Tibial nerve (tissue), 4 donors: Measurements from ENCODE around the gene MINDY4. TPM values are rescaled to one million over a fixed set of nuclear protein-coding genes. Genes with fewer than 3 reads are reported as not detected.
A peak's percentile ranks its signal among the peaks of the same experiment; 100 is the strongest.

ENCODE experiments used
- DNase-seq, 2 donors: peaks; one replicate each; pipeline ENCODE4 v3.0.0-alpha.2; 2019; ENCODE audit warnings: low spot score in 2 of 2
- H3K27ac ChIP-seq, 4 donors: fragments of 200-600 bp; sonication (generic) in 3 of 4; one replicate each; pipeline ENCODE4 v1.5.1; 2017 to 2019; ENCODE audit warnings: mild to moderate bottlenecking in 1 of 4
- H3K27me3 ChIP-seq, 2 donors: fragments of 200-600 bp; sonication (generic) in 1 of 2; one replicate each; pipeline versions ENCODE4 v1.5.1 to v1.6.0; 2017 to 2019
- H3K36me3 ChIP-seq, 3 donors: fragments of 200-600 bp; sonication (generic); one replicate each; pipeline ENCODE4 v1.5.1; 2018 to 2019
- H3K4me1 ChIP-seq, 4 donors: fragments of 200-600 bp; sonication (generic) in 3 of 4; one replicate each; pipeline ENCODE4 v1.5.1; 2017 to 2019
- H3K4me3 ChIP-seq, 4 donors: fragments of 200-600 bp; sonication (generic) in 3 of 4; one replicate each; pipeline ENCODE4 v1.5.1; 2017 to 2019; ENCODE audit warnings: mild to moderate bottlenecking in 1 of 4, moderate library complexity in 1 of 4
- H3K9me3 ChIP-seq, 4 donors: fragments of 200-600 bp; sonication (generic) in 3 of 4; one replicate each; pipeline ENCODE4 v1.5.1; 2017 to 2019
- EP300 ChIP-seq, 2 donors: sonication (generic); formaldehyde crosslinking; IDR thresholded peaks; one replicate each; pipeline ENCODE4 v1.6.1; 2017; ENCODE audit warnings: antibody characterized with exemption in 2 of 2, mild to moderate bottlenecking in 1 of 2
- POLR2A ChIP-seq, 2 donors: fragments of 450-650 bp; IDR thresholded peaks; one replicate each; pipeline ENCODE4 v1.6.1; 2017; ENCODE audit warnings: antibody characterized with exemption in 2 of 2, mild to moderate bottlenecking in 2 of 2, moderate library complexity in 2 of 2
- WGBS, 2 donors: methylation state at CpG; one replicate each; pipeline ENCODE4 v1.1.5; 2018; 5-methylcytosine and 5-hydroxymethylcytosine counted together
- total RNA-seq, 4 donors: library from RNA; depleted of rRNA; stranded (reverse); fragments of >200 nt; gene quantifications; one replicate each; pipeline ENCODE4 v1.1.0, GENCODE V29; 2016
- TF ChIP-seq, protein P1 (sequence below), 5 experiments: fragments of 200-600 bp in 3 of 5; fragments of 450-650 bp in 2 of 5; sonication (generic) in 3 of 5; IDR thresholded peaks; one replicate each; pipeline ENCODE4 v1.5.1; 2016 to 2019; ENCODE audit warnings: antibody characterized with exemption in 5 of 5, mild to moderate bottlenecking in 3 of 5, moderate library complexity in 2 of 5

The MINDY4 gene
- total RNA-seq, 4 donors from 2014 or later = 17.1 to 21.6 (median 19.9) TPM

DNA sequence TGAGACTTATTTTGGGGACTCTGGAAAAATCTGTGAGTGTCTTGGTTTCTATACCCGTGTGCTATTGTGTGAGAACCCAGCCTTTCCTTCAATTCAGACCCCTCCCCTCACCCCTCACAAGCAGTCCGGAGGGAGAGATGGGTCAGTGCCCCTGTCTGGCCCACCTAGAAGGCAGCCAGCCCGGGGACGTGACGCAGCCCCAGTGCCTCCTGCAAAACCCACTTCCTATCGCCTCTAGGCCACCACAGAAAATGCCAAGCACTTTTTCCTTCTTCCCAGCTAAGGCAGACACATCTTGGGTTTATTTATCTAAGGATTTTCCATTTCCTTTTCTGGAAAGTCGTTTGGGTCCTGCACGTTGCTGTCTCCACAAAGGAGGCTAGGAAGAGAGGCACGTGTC lies 128.8 kb downstream of the MINDY4 start:
- peak overlapping the region in 3 of 4 donors; percentile 12 to 73 (median 28) for H3K27ac ChIP-seq
- no peaks in the 10 kb centered on the region for H3K27me3 ChIP-seq
- H3K4me1 ChIP-seq = peaks cover 0 to 61% (median 6%) of the 10 kb centered on the region in 4 donors
- TF ChIP-seq EP300 (IDR thresholded peaks at IDR 0.05) = peak in 1 of 2 donors; percentile 22
- TF ChIP-seq, protein P1, sequence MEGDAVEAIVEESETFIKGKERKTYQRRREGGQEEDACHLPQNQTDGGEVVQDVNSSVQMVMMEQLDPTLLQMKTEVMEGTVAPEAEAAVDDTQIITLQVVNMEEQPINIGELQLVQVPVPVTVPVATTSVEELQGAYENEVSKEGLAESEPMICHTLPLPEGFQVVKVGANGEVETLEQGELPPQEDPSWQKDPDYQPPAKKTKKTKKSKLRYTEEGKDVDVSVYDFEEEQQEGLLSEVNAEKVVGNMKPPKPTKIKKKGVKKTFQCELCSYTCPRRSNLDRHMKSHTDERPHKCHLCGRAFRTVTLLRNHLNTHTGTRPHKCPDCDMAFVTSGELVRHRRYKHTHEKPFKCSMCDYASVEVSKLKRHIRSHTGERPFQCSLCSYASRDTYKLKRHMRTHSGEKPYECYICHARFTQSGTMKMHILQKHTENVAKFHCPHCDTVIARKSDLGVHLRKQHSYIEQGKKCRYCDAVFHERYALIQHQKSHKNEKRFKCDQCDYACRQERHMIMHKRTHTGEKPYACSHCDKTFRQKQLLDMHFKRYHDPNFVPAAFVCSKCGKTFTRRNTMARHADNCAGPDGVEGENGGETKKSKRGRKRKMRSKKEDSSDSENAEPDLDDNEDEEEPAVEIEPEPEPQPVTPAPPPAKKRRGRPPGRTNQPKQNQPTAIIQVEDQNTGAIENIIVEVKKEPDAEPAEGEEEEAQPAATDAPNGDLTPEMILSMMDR (IDR thresholded peaks at IDR 0.05) = no peak
- DNase-seq = no peak
- no peak overlapping the region for H3K4me3 ChIP-seq
- 62 to 65% methylated on average over 9 of the region's 9 CpGs for WGBS, 2 donors
- no peaks in the 10 kb centered on the region for H3K36me3 ChIP-seq
- H3K9me3 ChIP-seq = no peaks in the 10 kb centered on the region

DNA sequence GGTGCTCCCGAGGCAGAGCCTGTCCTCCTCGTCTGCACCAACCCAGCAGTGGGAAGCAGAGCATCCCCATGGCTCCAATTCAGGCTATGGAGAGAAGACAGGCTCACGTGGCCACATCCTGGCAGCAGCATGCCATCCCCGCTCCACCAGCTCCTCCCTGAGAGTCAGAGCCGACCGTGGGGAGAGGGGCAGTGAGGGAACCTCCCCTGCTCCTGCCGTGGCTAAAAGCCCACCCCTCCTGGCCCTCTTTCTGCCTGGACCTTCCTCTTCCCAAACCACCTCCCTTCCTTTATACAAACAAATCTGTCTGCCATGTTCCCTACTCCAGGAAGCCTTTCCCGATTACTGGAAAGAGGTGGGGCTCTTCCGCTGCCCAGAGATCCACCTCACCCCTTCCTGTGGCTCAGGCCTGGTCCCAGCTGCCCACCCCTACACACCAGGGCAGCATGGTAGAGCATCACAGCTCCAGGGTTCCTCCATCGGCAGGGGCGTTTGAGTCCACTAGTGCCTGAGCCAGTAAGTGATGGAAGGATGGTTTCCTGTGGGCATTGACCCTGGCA lies 129.7 kb downstream of the MINDY4 start:
- no peaks in the 10 kb centered on the region for H3K9me3 ChIP-seq
- TF ChIP-seq, protein P1 (IDR thresholded peaks at IDR 0.05) = no peak
- TF ChIP-seq EP300 (IDR thresholded peaks at IDR 0.05) = no peak
- peaks cover 0 to 61% (median 9%) of the 10 kb centered on the region in 4 donors for H3K4me1 ChIP-seq
- H3K36me3 ChIP-seq = no peaks in the 10 kb centered on the region
- no peak for DNase-seq
- peak overlapping the region in 2 of 4 donors; percentile 28 to 73 for H3K27ac ChIP-seq
- no peak overlapping the region for H3K4me3 ChIP-seq
- no peaks in the 10 kb centered on the region for H3K27me3 ChIP-seq
- 74 to 83% methylated on average over 9 to 11 of the region's 11 CpGs for WGBS, 2 donors

DNA sequence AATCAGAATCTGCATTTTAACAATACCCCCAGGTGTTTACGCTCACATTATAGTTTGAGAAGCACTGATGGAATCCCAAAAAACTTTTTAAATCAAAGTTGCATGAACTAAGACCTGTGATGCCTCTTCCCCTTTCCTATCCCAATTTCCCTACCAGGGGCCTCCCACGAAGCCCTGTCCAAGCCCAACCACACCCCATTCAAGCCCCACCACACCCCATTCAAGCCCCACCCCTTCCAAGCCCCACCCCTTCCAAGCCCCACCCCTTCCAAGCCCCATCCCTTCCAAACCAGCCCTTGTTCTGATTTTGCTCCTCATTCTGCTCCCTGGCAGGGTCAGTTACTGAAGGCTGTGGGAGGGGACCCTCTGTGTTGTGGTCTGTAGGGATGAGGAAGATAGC lies 130.6 kb downstream of the MINDY4 start:
- H3K4me3 ChIP-seq = no peak overlapping the region
- TF ChIP-seq EP300 (IDR thresholded peaks at IDR 0.05) (no peak), POLR2A (IDR thresholded peaks at IDR 0.05) (no peak)
- 91 to 95% methylated on average over 2 of the region's 2 CpGs for WGBS, 2 donors
- no peak for DNase-seq
- H3K27me3 ChIP-seq = no peaks in the 10 kb centered on the region
- H3K4me1 ChIP-seq = peaks cover 0 to 61% (median 15%) of the 10 kb centered on the region in 4 donors
- H3K36me3 ChIP-seq = no peaks in the 10 kb centered on the region
- H3K27ac ChIP-seq = peak overlapping the region in 1 of 4 donors; percentile 73
- H3K9me3 ChIP-seq = no peaks in the 10 kb centered on the region

DNA sequence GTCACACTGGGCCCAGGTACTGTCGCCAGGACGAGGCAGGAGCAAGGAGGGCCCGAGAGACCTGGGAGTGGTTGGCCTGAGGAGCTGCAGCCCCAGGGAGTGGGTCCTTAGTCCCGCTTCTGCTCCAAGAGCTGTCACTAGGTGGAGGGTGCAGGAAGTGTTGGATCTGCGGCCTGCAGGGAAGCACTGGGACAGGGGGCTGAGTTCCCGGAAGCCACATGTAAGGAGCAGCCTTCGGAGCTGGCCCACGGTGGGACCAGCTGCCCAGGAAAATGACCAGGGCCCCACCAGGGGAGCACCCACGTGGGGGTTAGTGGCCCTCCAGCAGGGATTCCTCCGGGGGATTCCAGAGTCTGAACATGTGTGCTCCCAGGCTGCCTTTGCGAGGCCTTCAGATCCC lies 131.2 kb downstream of the MINDY4 start:
- Histone ChIP-seq H3K9me3 (no peaks in the 10 kb centered on the region), H3K27me3 (no peaks in the 10 kb centered on the region), H3K36me3 (no peaks in the 10 kb centered on the region), H3K4me3 (no peak overlapping the region), H3K27ac (no peak overlapping the region), H3K4me1 (peaks cover 0 to 61% (median 20%) of the 10 kb centered on the region in 4 donors)
- no peak for DNase-seq
- TF ChIP-seq POLR2A (IDR thresholded peaks at IDR 0.05) (no peak), EP300 (IDR thresholded peaks at IDR 0.05) (no peak)
- TF ChIP-seq, protein P1 (IDR thresholded peaks at IDR 0.05) = no peak
- 82 to 90% methylated on average over 9 to 11 of the region's 11 CpGs for WGBS, 2 donors

DNA sequence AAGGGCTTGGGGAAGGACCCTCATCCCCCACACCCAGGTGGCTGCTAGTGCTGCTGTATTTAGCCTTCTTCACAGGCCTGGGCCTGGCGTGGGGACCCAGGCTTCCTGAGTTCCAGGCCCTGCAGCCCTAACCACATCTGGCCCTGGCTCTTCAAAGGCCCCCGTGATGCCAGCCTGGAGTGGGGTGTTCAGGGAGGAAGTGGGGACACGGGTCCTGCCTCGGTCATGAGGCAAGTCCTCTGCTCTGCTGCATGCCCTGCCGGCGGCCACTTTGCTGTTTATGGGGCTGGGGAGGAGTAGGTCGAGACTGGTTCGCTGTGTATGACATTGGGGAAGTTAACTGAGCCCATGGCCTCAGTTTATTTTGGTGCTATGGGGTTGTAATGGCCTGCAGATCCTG lies 131.9 kb downstream of the MINDY4 start:
- H3K4me3 ChIP-seq = no peak overlapping the region
- WGBS, 2 donors = 86 to 92% methylated on average over 8 of the region's 8 CpGs
- no peaks in the 10 kb centered on the region for H3K9me3 ChIP-seq
- no peaks in the 10 kb centered on the region for H3K27me3 ChIP-seq
- peaks cover 0 to 61% (median 25%) of the 10 kb centered on the region in 4 donors for H3K4me1 ChIP-seq
- TF ChIP-seq, protein P1 (IDR thresholded peaks at IDR 0.05) = no peak
- no peak for TF ChIP-seq POLR2A (IDR thresholded peaks at IDR 0.05)
- no peak for TF ChIP-seq EP300 (IDR thresholded peaks at IDR 0.05)
- no peak overlapping the region for H3K27ac ChIP-seq
- DNase-seq = no peak
- no peaks in the 10 kb centered on the region for H3K36me3 ChIP-seq
